HEK293 (cell line): ENCODE results near the gene CYTH3.

Source experiments
- CTCF ChIP-seq: fragments of 450-650 bp; formaldehyde crosslinking; IDR thresholded peaks from 2 replicates; pipeline ENCODE4 v1.5.1; 2016; ENCODE audit warnings: missing biosample characterization, missing genetic modification characterization
- TCF7L2 ChIP-seq: IDR thresholded peaks from 2 replicates; pipeline ENCODE4 v1.6.1; 2011; ENCODE audit warnings: low read depth, mild to moderate bottlenecking, inconsistent platforms, low read length, moderate library complexity, borderline replicate concordance
- ZBTB6 ChIP-seq: fragments of 450-650 bp; formaldehyde crosslinking; IDR thresholded peaks from 2 replicates; pipeline ENCODE4 v1.5.1; 2017; ENCODE audit warnings: missing biosample characterization, missing genetic modification characterization
- ZNF2 ChIP-seq: fragments of 450-650 bp; formaldehyde crosslinking; IDR thresholded peaks from 2 replicates; pipeline ENCODE4 v1.5.1; 2016; ENCODE audit warnings: missing biosample characterization, missing genetic modification characterization
- ZNF248 ChIP-seq: fragments of 450-650 bp; formaldehyde crosslinking; IDR thresholded peaks from 2 replicates; pipeline ENCODE4 v1.5.1; 2017; ENCODE audit warnings: missing biosample characterization, missing genetic modification characterization
- ZNF596 ChIP-seq: fragments of 450-650 bp; IDR thresholded peaks from 2 replicates; pipeline ENCODE4 v1.5.0; 2018; ENCODE audit warnings: missing biosample characterization, mild to moderate bottlenecking, missing genetic modification characterization, moderate library complexity
- TF ChIP-seq, protein P1 (sequence below): fragments of 450-650 bp; formaldehyde crosslinking; IDR thresholded peaks from 2 replicates; pipeline ENCODE4; 2016; ENCODE audit warnings: missing biosample characterization, missing genetic modification characterization
- TF ChIP-seq, protein P2 (sequence below): fragments of 450-650 bp; formaldehyde crosslinking; IDR thresholded peaks from 2 replicates; pipeline ENCODE4 v1.5.1; 2016; ENCODE audit warnings: missing biosample characterization, missing genetic modification characterization

GRCh38 chr7:6117533-6117932 is 154.9 kb downstream of the CYTH3 start:
- no peak for TF ChIP-seq CTCF
- TF ChIP-seq ZNF596 (tag by site-specific recombination), result no peak
- TF ChIP-seq ZNF248 (tag by site-specific recombination), result no peak
- TF ChIP-seq ZNF2 (tag by site-specific recombination), result no peak
- no peak for TF ChIP-seq TCF7L2
- TF ChIP-seq, protein P1, sequence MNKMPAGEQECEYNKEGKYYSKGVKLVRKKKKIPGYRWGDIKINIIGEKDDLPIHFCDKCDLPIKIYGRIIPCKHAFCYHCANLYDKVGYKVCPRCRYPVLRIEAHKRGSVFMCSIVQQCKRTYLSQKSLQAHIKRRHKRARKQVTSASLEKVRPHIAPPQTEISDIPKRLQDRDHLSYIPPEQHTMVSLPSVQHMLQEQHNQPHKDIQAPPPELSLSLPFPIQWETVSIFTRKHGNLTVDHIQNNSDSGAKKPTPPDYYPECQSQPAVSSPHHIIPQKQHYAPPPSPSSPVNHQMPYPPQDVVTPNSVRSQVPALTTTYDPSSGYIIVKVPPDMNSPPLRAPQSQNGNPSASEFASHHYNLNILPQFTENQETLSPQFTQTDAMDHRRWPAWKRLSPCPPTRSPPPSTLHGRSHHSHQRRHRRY (tag by site-specific recombination), result no peak
- no peak for TF ChIP-seq ZBTB6 (tag by site-specific recombination)
- TF ChIP-seq, protein P2, sequence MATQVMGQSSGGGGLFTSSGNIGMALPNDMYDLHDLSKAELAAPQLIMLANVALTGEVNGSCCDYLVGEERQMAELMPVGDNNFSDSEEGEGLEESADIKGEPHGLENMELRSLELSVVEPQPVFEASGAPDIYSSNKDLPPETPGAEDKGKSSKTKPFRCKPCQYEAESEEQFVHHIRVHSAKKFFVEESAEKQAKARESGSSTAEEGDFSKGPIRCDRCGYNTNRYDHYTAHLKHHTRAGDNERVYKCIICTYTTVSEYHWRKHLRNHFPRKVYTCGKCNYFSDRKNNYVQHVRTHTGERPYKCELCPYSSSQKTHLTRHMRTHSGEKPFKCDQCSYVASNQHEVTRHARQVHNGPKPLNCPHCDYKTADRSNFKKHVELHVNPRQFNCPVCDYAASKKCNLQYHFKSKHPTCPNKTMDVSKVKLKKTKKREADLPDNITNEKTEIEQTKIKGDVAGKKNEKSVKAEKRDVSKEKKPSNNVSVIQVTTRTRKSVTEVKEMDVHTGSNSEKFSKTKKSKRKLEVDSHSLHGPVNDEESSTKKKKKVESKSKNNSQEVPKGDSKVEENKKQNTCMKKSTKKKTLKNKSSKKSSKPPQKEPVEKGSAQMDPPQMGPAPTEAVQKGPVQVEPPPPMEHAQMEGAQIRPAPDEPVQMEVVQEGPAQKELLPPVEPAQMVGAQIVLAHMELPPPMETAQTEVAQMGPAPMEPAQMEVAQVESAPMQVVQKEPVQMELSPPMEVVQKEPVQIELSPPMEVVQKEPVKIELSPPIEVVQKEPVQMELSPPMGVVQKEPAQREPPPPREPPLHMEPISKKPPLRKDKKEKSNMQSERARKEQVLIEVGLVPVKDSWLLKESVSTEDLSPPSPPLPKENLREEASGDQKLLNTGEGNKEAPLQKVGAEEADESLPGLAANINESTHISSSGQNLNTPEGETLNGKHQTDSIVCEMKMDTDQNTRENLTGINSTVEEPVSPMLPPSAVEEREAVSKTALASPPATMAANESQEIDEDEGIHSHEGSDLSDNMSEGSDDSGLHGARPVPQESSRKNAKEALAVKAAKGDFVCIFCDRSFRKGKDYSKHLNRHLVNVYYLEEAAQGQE (tag by site-specific recombination), result no peak
